HG03565 (cell line): ENCODE data around the gene TAF11.
"Not testable (repeated sequence)": the region's sequence is repeated elsewhere in the genome, so short reads cannot be mapped to it uniquely, and the experiment has no call there.

Experiments
- ATAC-seq: cut with Tn5 transposase; IDR thresholded peaks from one replicate; pipeline ENCODE4 v1.9.1; 2021; ENCODE audit warnings: mild to moderate bottlenecking, moderate library complexity; ENCODE audit not compliant: unreplicated experiment

The TAF11 gene

GRCh38 chr6:34887753-34888513 lies at the start of gene TAF11:
TAF11 (minus strand) TSS chr6:34888042; CDS start chr6:34887957, 85 bp downstream.
- peak; percentile 79 for ATAC-seq

- ATAC-seq, result no peak
Measured at GRCh38 chr6:34934516-34934915, 46.7 kb upstream of the TAF11 start.

- ATAC-seq, result not testable (repeated sequence)
Measured at GRCh38 chr6:34932202-34932601, 44.4 kb upstream of the TAF11 start.

- ATAC-seq, result no peak
Measured at GRCh38 chr6:34930221-34930620, 42.4 kb upstream of the TAF11 start.

GRCh38 chr6:34929241-34929978 lies 41.6 kb upstream of the TAF11 start:
- ATAC-seq, result no peak

- no peak for ATAC-seq
Measured at GRCh38 chr6:34928695-34929094, 40.9 kb upstream of the TAF11 start.

GRCh38 chr6:34928220-34928619 lies 40.4 kb upstream of the TAF11 start:
- no peak for ATAC-seq

GRCh38 chr6:34926655-34927054 lies 38.8 kb upstream of the TAF11 start:
- no peak for ATAC-seq

GRCh38 chr6:34924831-34925625 lies 37.2 kb upstream of the TAF11 start:
- no peak for ATAC-seq

GRCh38 chr6:34922177-34922663 lies 34.4 kb upstream of the TAF11 start:
- no peak for ATAC-seq

- no peak for ATAC-seq
Measured at GRCh38 chr6:34920097-34920496, 32.3 kb upstream of the TAF11 start.

GRCh38 chr6:34919651-34920050 lies 31.8 kb upstream of the TAF11 start:
- no peak for ATAC-seq

- ATAC-seq, result no peak
Measured at GRCh38 chr6:34917626-34918285, 29.9 kb upstream of the TAF11 start.

GRCh38 chr6:34916348-34916967 lies 28.6 kb upstream of the TAF11 start:
- no peak for ATAC-seq

- no peak for ATAC-seq
Measured at GRCh38 chr6:34914358-34914757, 26.5 kb upstream of the TAF11 start.

GRCh38 chr6:34912715-34913464 lies 25.0 kb upstream of the TAF11 start:
- ATAC-seq, result peak; percentile 59

- no peak for ATAC-seq
Measured at GRCh38 chr6:34911822-34912221, 24.0 kb upstream of the TAF11 start.

- ATAC-seq, result no peak
Measured at GRCh38 chr6:34909320-34909883, 21.6 kb upstream of the TAF11 start.

- no peak for ATAC-seq
Measured at GRCh38 chr6:34908194-34908593, 20.4 kb upstream of the TAF11 start.
